ENCODE data around the gene PTPN4.

Gene PTPN4
- total RNA-seq, result 32.1 to 338 (median 117) reads per million in 9 experiments

- H3K4me1 Mint-ChIP-seq (ENCODE audit: low read depth in 2 of 2), result peaks cover 23 to 44% of the 10 kb centered on the region in 2 donors
- H3K27ac Mint-ChIP-seq, result peak within 1 kb of the TSS; percentile 85 to 96
- peaks cover 15% of the 10 kb centered on the region for H3K36me3 Mint-ChIP-seq (ENCODE audit: insufficient read depth)
- peak within 1 kb of the TSS; percentile 92 to 94 for H3K4me3 Mint-ChIP-seq
- DNase-seq (peak; percentile 91 to 93 (median 92)), ATAC-seq (replicated peaks) (peak; percentile 86)
- no peaks in the 10 kb centered on the region for H3K9me3 Mint-ChIP-seq
- no peaks in the 10 kb centered on the region for H3K27me3 Mint-ChIP-seq
These were observed at the start of gene PTPN4 for GRCh38 chr2:119759451-119760236. TSS of gene PTPN4 (plus strand) at chr2:119759922. CDS start at chr2:119809854, 49,932 bp downstream.

- no peak for ATAC-seq (replicated peaks)
These were observed 49.4 kb upstream of the PTPN4 start for GRCh38 chr2:119710281-119710680.

GRCh38 chr2:119711352-119711751 is 48.4 kb upstream of the PTPN4 start:
- Mint-ChIP-seq H3K4me1 (ENCODE audit: low read depth in 2 of 2) (no peaks in the 10 kb centered on the region), H3K4me3 (no peak overlapping the region), H3K27ac (no peak overlapping the region), H3K9me3 (no peaks in the 10 kb centered on the region), H3K27me3 (peaks cover 20 to 28% of the 10 kb centered on the region in 2 donors), H3K36me3 (ENCODE audit: insufficient read depth) (no peaks in the 10 kb centered on the region)
- ATAC-seq (replicated peaks), result no peak
- DNase-seq, result no peak

More at GRCh38 chr2:119710281-119710680, 49.4 kb upstream of the PTPN4 start:
- Mint-ChIP-seq H3K27me3 (peaks cover 14 to 18% of the 10 kb centered on the region in 2 donors), H3K9me3 (no peaks in the 10 kb centered on the region), H3K4me3 (no peak overlapping the region), H3K4me1 (ENCODE audit: low read depth in 2 of 2) (no peaks in the 10 kb centered on the region), H3K36me3 (ENCODE audit: insufficient read depth) (no peaks in the 10 kb centered on the region), H3K27ac (no peak overlapping the region)
- DNase-seq, result no peak

GRCh38 chr2:119712571-119712970 is 47.2 kb upstream of the PTPN4 start:
- Mint-ChIP-seq H3K27me3 (peaks cover 20 to 28% of the 10 kb centered on the region in 2 donors), H3K4me3 (no peak overlapping the region)

GRCh38 chr2:119713819-119714490 is 45.8 kb upstream of the PTPN4 start:
- Mint-ChIP-seq H3K4me1 (ENCODE audit: low read depth in 2 of 2) (peaks cover under 1% of the 10 kb centered on the region in 2 donors), H3K4me3 (no peak overlapping the region), H3K9me3 (no peaks in the 10 kb centered on the region), H3K27me3 (peaks cover 20 to 28% of the 10 kb centered on the region in 2 donors), H3K36me3 (ENCODE audit: insufficient read depth) (no peaks in the 10 kb centered on the region), H3K27ac (no peak overlapping the region)
- DNase-seq, result no peak
- ATAC-seq (replicated peaks), result no peak

More at GRCh38 chr2:119712571-119712970, 47.2 kb upstream of the PTPN4 start:
- Mint-ChIP-seq H3K36me3 (ENCODE audit: insufficient read depth) (no peaks in the 10 kb centered on the region), H3K4me1 (ENCODE audit: low read depth in 2 of 2) (no peaks in the 10 kb centered on the region), H3K9me3 (no peaks in the 10 kb centered on the region), H3K27ac (no peak overlapping the region)
- no peak for ATAC-seq (replicated peaks)
- DNase-seq, result no peak

GRCh38 chr2:119715409-119716283 is 44.1 kb upstream of the PTPN4 start:
- no peaks in the 10 kb centered on the region for H3K36me3 Mint-ChIP-seq (ENCODE audit: insufficient read depth)
- H3K27ac Mint-ChIP-seq, result no peak overlapping the region
- peaks cover 20 to 28% of the 10 kb centered on the region in 2 donors for H3K27me3 Mint-ChIP-seq
- no peak for ATAC-seq (replicated peaks)
- peaks cover 4 to 6% of the 10 kb centered on the region in 2 donors for H3K4me1 Mint-ChIP-seq (ENCODE audit: low read depth in 2 of 2)
- H3K9me3 Mint-ChIP-seq, result no peaks in the 10 kb centered on the region
- no peak for DNase-seq
- H3K4me3 Mint-ChIP-seq, result no peak overlapping the region

- no peak for DNase-seq
- no peaks in the 10 kb centered on the region for H3K36me3 Mint-ChIP-seq (ENCODE audit: insufficient read depth)
- no peak overlapping the region for H3K4me3 Mint-ChIP-seq
- no peak for ATAC-seq (replicated peaks)
- H3K9me3 Mint-ChIP-seq, result no peaks in the 10 kb centered on the region
- H3K4me1 Mint-ChIP-seq (ENCODE audit: low read depth in 2 of 2), result peaks cover 4 to 6% of the 10 kb centered on the region in 2 donors
- H3K27ac Mint-ChIP-seq, result no peak overlapping the region
- H3K27me3 Mint-ChIP-seq, result peaks cover 20 to 28% of the 10 kb centered on the region in 2 donors
These were observed 43.4 kb upstream of the PTPN4 start for GRCh38 chr2:119716284-119716672.

GRCh38 chr2:119718501-119719260 is 41.0 kb upstream of the PTPN4 start:
- no peaks in the 10 kb centered on the region for H3K36me3 Mint-ChIP-seq (ENCODE audit: insufficient read depth)
- DNase-seq (no peak), ATAC-seq (replicated peaks) (no peak)
- peaks cover 6% of the 10 kb centered on the region in 2 donors for H3K4me1 Mint-ChIP-seq (ENCODE audit: low read depth in 2 of 2)
- peaks cover 20 to 25% of the 10 kb centered on the region in 2 donors for H3K27me3 Mint-ChIP-seq
- H3K27ac Mint-ChIP-seq, result peak overlapping the region in 1 of 2 donors; percentile 57
- no peaks in the 10 kb centered on the region for H3K9me3 Mint-ChIP-seq
- no peak overlapping the region for H3K4me3 Mint-ChIP-seq

- Mint-ChIP-seq H3K36me3 (ENCODE audit: insufficient read depth) (no peaks in the 10 kb centered on the region), H3K4me3 (no peak overlapping the region), H3K27me3 (peaks cover 14 to 20% of the 10 kb centered on the region in 2 donors), H3K27ac (peak overlapping the region in 1 of 2 donors; percentile 57), H3K9me3 (no peaks in the 10 kb centered on the region), H3K4me1 (ENCODE audit: low read depth in 2 of 2) (peaks cover 6 to 8% of the 10 kb centered on the region in 2 donors)
- ATAC-seq (replicated peaks) (peak; percentile 31), DNase-seq (no peak)
These were observed 40.5 kb upstream of the PTPN4 start for GRCh38 chr2:119719261-119719627.

- H3K27ac Mint-ChIP-seq, result no peak overlapping the region
- no peak overlapping the region for H3K4me3 Mint-ChIP-seq
- H3K36me3 Mint-ChIP-seq (ENCODE audit: insufficient read depth), result no peaks in the 10 kb centered on the region
- H3K27me3 Mint-ChIP-seq, result peaks cover 0 to 3% of the 10 kb centered on the region in 2 donors
- H3K9me3 Mint-ChIP-seq, result no peaks in the 10 kb centered on the region
- DNase-seq (no peak), ATAC-seq (replicated peaks) (no peak)
- H3K4me1 Mint-ChIP-seq (ENCODE audit: low read depth in 2 of 2), result peaks cover 6 to 8% of the 10 kb centered on the region in 2 donors
These were observed 38.7 kb upstream of the PTPN4 start for GRCh38 chr2:119721043-119721442.

- H3K4me1 Mint-ChIP-seq (ENCODE audit: low read depth in 2 of 2), result peaks cover 6 to 8% of the 10 kb centered on the region in 2 donors
- no peak overlapping the region for H3K4me3 Mint-ChIP-seq
- DNase-seq (no peak), ATAC-seq (replicated peaks) (no peak)
- no peak overlapping the region for H3K27ac Mint-ChIP-seq
- H3K27me3 Mint-ChIP-seq, result no peaks in the 10 kb centered on the region
- no peaks in the 10 kb centered on the region for H3K9me3 Mint-ChIP-seq
- no peaks in the 10 kb centered on the region for H3K36me3 Mint-ChIP-seq (ENCODE audit: insufficient read depth)
These were observed 38.3 kb upstream of the PTPN4 start for GRCh38 chr2:119721462-119721861.

GRCh38 chr2:119721904-119722303 is 37.8 kb upstream of the PTPN4 start:
- no peak for DNase-seq
- Mint-ChIP-seq H3K27ac (no peak overlapping the region), H3K9me3 (no peaks in the 10 kb centered on the region), H3K27me3 (no peaks in the 10 kb centered on the region), H3K4me1 (ENCODE audit: low read depth in 2 of 2) (peaks cover 6 to 8% of the 10 kb centered on the region in 2 donors), H3K4me3 (no peak overlapping the region), H3K36me3 (ENCODE audit: insufficient read depth) (no peaks in the 10 kb centered on the region)
- no peak for ATAC-seq (replicated peaks)
